GM21367 (cell line): ENCODE data around the gene LCN1.
"Not testable (repeated sequence)": the region's sequence is repeated elsewhere in the genome, so short reads cannot be mapped to it uniquely, and the experiment has no call there.

ENCODE experiments used
- ATAC-seq: cut with Tn5 transposase; IDR thresholded peaks from one replicate; pipeline ENCODE4 v1.9.1; 2021; ENCODE audit not compliant: unreplicated experiment

LCN1 gene

GRCh38 chr9:135545646-135546176, 24.5 kb downstream of the LCN1 start, which contains the start of gene OBP2A:
Gene OBP2A (plus strand): TSS chr9:135546126. CDS start chr9:135546181, 55 bp downstream.
- ATAC-seq, result not testable (repeated sequence)

GRCh38 chr9:135546792-135547617, 25.8 kb downstream of the LCN1 start:
- ATAC-seq, result not testable (repeated sequence)

- no peak for ATAC-seq
Observed at GRCh38 chr9:135547756-135548736, 26.8 kb downstream of the LCN1 start.

GRCh38 chr9:135549478-135550343, 28.5 kb downstream of the LCN1 start:
- not testable (repeated sequence) for ATAC-seq

GRCh38 chr9:135550344-135550918, 29.2 kb downstream of the LCN1 start:
- no peak for ATAC-seq

- no peak for ATAC-seq
Observed at GRCh38 chr9:135551031-135551430, 29.8 kb downstream of the LCN1 start.

- ATAC-seq, result no peak
Observed at GRCh38 chr9:135551456-135551855, 30.2 kb downstream of the LCN1 start.

- no peak for ATAC-seq
Observed at GRCh38 chr9:135552021-135552697, 30.9 kb downstream of the LCN1 start.

GRCh38 chr9:135552698-135553171, 31.5 kb downstream of the LCN1 start:
- no peak for ATAC-seq

GRCh38 chr9:135554718-135555117, 33.5 kb downstream of the LCN1 start:
- ATAC-seq, result no peak

- ATAC-seq, result no peak
Observed at GRCh38 chr9:135555203-135555602, 34.0 kb downstream of the LCN1 start.

- no peak for ATAC-seq
Observed at GRCh38 chr9:135555910-135556309, 34.7 kb downstream of the LCN1 start.

GRCh38 chr9:135559606-135560005, 38.4 kb downstream of the LCN1 start:
- ATAC-seq, result no peak

- no peak for ATAC-seq
Observed at GRCh38 chr9:135561391-135562234, 40.4 kb downstream of the LCN1 start, which contains the start of gene PAEP. Gene PAEP (plus strand): TSS chr9:135561756.

- ATAC-seq, result no peak
Observed at GRCh38 chr9:135562235-135562745, 41.0 kb downstream of the LCN1 start.

GRCh38 chr9:135563039-135563476, 41.8 kb downstream of the LCN1 start:
- no peak for ATAC-seq

GRCh38 chr9:135563858-135564257, 42.6 kb downstream of the LCN1 start:
- no peak for ATAC-seq

GRCh38 chr9:135565141-135565628, 43.9 kb downstream of the LCN1 start:
- no peak for ATAC-seq
